DOHH2 (cell line): ENCODE measurements around the gene ROBO2.

ENCODE experiments used
- H3F3A ChIP-seq: fragments of 200-600 bp; sonication (generic), shearing (Covaris generic); 2 replicates; pipeline ENCODE4 v1.6.0; 2016; ENCODE audit warnings: antibody characterized with exemption, mild to moderate bottlenecking; ENCODE audit not compliant: control insufficient read depth, insufficient read depth
- H3K27ac ChIP-seq: fragments of 200-600 bp; sonication (generic); 2 replicates; pipeline ENCODE4 v1.5.1; 2014; ENCODE audit warnings: low read depth, mild to moderate bottlenecking, low read length, moderate library complexity
- H3K27me3 ChIP-seq: fragments of 200-600 bp; sonication (generic); 2 replicates; pipeline ENCODE4 v1.6.1; 2014; ENCODE audit warnings: mild to moderate bottlenecking, low read length, mixed read lengths; ENCODE audit not compliant: control insufficient read depth
- H3K36me3 ChIP-seq: fragments of 200-600 bp; sonication (generic); 2 replicates; pipeline ENCODE4 v1.6.1; 2014; ENCODE audit warnings: mild to moderate bottlenecking, low read length, moderate library complexity, mixed read lengths; ENCODE audit not compliant: control insufficient read depth
- H3K4me1 ChIP-seq: fragments of 200-600 bp; sonication (generic); 2 replicates; pipeline ENCODE4 v1.6.1; 2014; ENCODE audit warnings: mild to moderate bottlenecking, low read length, mixed read lengths; ENCODE audit not compliant: control insufficient read depth
- H3K4me2 ChIP-seq: fragments of 200-600 bp; sonication (generic); 2 replicates; pipeline ENCODE4 v1.6.0; 2014; ENCODE audit warnings: mild to moderate bottlenecking, low read length, moderate library complexity
- H3K4me3 ChIP-seq: fragments of 200-600 bp; sonication (generic); 2 replicates; pipeline ENCODE4 v1.5.1; 2014; ENCODE audit warnings: mild to moderate bottlenecking, low read length, mixed read lengths
- H3K79me2 ChIP-seq: fragments of 200-600 bp; sonication (generic); 2 replicates; pipeline ENCODE4 v1.6.1; 2014; ENCODE audit warnings: mild to moderate bottlenecking, low read length, mixed read lengths; ENCODE audit not compliant: control insufficient read depth
- H3K9me2 ChIP-seq: fragments of 200-600 bp; sonication (generic); replicated peaks from 2 replicates; pipeline ENCODE4 v1.6.1; 2014; ENCODE audit warnings: mild to moderate bottlenecking, low read length, mixed read lengths; ENCODE audit not compliant: control insufficient read depth
- H3K9me3 ChIP-seq: fragments of 200-600 bp; sonication (generic); 2 replicates; pipeline ENCODE4 v1.6.1; 2014; ENCODE audit warnings: antibody characterized with exemption, low read length, mixed read lengths; ENCODE audit not compliant: control insufficient read depth, insufficient read depth
- H4K20me1 ChIP-seq: fragments of 200-600 bp; sonication (generic); 2 replicates; pipeline ENCODE4 v1.6.0; 2014; ENCODE audit warnings: low read depth, mild to moderate bottlenecking, antibody characterized with exemption, low read length, moderate library complexity; ENCODE audit not compliant: control insufficient read depth, insufficient read depth
- EZH2phosphoT487 ChIP-seq: fragments of 200-600 bp; sonication (generic); IDR thresholded peaks from 2 replicates; pipeline ENCODE4 v1.6.1; 2017; ENCODE audit warnings: borderline replicate concordance, mild to moderate bottlenecking, antibody characterized with exemption, low read length, moderate library complexity, mixed read lengths
- TF ChIP-seq, protein P1 (sequence below): fragments of 200-600 bp; sonication (generic); IDR thresholded peaks from one replicate; pipeline ENCODE4 v1.5.1; 2014; ENCODE audit warnings: antibody characterized with exemption, mild to moderate bottlenecking, low read depth, low read length; ENCODE audit not compliant: poor library complexity, severe bottlenecking

The ROBO2 gene

DNA sequence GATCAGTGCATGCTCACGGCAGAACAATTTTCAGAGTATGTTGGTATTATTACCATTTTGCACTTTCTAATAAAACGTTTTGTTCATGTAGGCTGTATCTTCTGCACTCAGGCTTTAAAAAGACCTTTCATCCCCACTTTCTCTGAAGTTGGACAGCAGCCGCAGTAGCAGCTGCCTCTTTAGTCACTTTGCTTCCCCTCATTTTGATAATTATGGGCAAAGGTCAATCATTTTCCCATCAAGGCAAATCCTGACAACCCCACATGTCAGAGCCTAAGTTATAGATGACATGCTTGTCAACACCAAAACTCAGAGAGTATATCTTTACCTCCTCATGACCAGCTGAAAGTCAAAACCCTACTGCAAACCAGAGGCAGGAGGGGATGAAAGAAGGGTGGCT is 99.7 kb downstream of the ROBO2 start:
- Histone ChIP-seq H4K20me1 (no peaks in the 10 kb centered on the region), H3K27me3 (no peaks in the 10 kb centered on the region), H3K79me2 (no peaks in the 10 kb centered on the region), H3K4me1 (no peaks in the 10 kb centered on the region), H3K27ac (no peak overlapping the region), H3K4me2 (no peak overlapping the region), H3F3A (no peaks in the 10 kb centered on the region), H3K9me3 (no peaks in the 10 kb centered on the region), H3K36me3 (no peaks in the 10 kb centered on the region), H3K9me2 (no peaks in the 10 kb centered on the region), H3K4me3 (no peak overlapping the region)
- TF ChIP-seq EZH2phosphoT487, result no peak
- TF ChIP-seq, protein P1, sequence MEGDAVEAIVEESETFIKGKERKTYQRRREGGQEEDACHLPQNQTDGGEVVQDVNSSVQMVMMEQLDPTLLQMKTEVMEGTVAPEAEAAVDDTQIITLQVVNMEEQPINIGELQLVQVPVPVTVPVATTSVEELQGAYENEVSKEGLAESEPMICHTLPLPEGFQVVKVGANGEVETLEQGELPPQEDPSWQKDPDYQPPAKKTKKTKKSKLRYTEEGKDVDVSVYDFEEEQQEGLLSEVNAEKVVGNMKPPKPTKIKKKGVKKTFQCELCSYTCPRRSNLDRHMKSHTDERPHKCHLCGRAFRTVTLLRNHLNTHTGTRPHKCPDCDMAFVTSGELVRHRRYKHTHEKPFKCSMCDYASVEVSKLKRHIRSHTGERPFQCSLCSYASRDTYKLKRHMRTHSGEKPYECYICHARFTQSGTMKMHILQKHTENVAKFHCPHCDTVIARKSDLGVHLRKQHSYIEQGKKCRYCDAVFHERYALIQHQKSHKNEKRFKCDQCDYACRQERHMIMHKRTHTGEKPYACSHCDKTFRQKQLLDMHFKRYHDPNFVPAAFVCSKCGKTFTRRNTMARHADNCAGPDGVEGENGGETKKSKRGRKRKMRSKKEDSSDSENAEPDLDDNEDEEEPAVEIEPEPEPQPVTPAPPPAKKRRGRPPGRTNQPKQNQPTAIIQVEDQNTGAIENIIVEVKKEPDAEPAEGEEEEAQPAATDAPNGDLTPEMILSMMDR, result no peak

DNA sequence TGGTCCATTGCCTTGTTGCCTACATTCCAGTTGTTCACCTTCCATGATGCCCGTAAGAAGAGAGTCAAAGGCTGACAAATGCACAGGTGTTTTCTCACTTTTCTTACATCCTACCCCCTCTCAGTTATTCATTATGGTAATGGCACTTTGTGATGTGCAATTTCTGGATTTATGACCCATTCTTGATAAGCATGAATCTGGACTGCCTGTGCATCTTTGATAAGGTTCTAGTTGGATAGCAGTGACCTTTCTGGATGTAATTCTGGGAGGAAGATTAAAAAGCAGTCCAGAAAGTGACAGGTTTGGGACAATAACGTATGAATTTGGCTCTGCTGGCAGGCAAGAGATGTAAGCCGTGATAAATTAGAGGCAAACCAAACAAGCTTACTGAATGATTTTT is 101.5 kb downstream of the ROBO2 start:
- Histone ChIP-seq H3K9me3 (no peaks in the 10 kb centered on the region), H3F3A (no peaks in the 10 kb centered on the region), H3K4me1 (no peaks in the 10 kb centered on the region), H3K36me3 (no peaks in the 10 kb centered on the region), H3K4me2 (no peak overlapping the region), H4K20me1 (no peaks in the 10 kb centered on the region), H3K27me3 (no peaks in the 10 kb centered on the region), H3K27ac (no peak overlapping the region), H3K4me3 (no peak overlapping the region), H3K9me2 (no peaks in the 10 kb centered on the region), H3K79me2 (no peaks in the 10 kb centered on the region)
- TF ChIP-seq EZH2phosphoT487, result no peak
- TF ChIP-seq, protein P1, result no peak

DNA sequence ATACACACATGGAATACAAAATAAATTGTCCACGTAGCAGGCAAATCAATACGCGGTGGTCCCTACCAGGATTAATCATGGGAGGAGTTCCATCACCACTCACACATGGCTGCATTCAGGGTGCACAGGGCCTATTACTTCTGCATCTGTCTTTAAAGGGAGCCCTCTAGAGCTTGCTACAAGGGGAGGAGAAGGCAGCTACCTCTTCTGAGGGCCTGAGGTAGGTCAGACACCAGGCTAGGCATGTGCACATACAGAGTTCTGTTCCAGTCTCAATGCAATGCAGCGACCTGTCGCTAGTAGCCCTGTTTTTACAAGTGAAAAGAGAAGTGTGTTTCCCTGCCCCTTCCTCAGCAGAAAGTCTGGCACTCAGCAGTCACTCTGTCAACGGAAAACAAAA is 102.7 kb downstream of the ROBO2 start:
- no peak overlapping the region for H3K4me3 ChIP-seq
- no peaks in the 10 kb centered on the region for H3K9me3 ChIP-seq
- TF ChIP-seq, protein P1, result no peak
- no peak for TF ChIP-seq EZH2phosphoT487
- H3K4me2 ChIP-seq, result no peak overlapping the region
- H3K27me3 ChIP-seq, result no peaks in the 10 kb centered on the region
- no peaks in the 10 kb centered on the region for H3K79me2 ChIP-seq
- H3F3A ChIP-seq, result no peaks in the 10 kb centered on the region
- H3K36me3 ChIP-seq, result no peaks in the 10 kb centered on the region
- H3K9me2 ChIP-seq, result no peaks in the 10 kb centered on the region
- no peaks in the 10 kb centered on the region for H4K20me1 ChIP-seq
- no peak overlapping the region for H3K27ac ChIP-seq
- no peaks in the 10 kb centered on the region for H3K4me1 ChIP-seq

DNA sequence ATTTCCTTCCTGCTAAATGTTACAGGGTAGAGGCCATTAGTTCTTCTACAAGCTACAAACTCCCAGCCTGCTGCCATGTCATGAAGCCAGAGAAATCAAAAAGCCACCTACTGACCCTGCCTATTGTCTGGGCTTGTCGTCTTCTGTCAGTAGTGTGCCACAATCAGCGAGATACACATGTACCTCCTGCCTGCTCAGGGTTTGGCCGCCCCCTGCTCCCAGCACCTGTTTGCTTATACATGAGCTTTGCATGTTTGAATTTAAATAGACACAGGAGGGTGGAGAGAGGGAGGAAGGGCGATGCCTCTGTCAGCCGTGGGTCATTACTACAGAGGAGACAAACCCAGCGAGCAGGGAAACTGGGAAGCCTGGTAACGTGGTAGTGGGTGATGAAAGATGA is 106.1 kb downstream of the ROBO2 start:
- H3F3A ChIP-seq, result no peaks in the 10 kb centered on the region
- no peak overlapping the region for H3K4me3 ChIP-seq
- H3K79me2 ChIP-seq, result no peaks in the 10 kb centered on the region
- no peaks in the 10 kb centered on the region for H3K9me2 ChIP-seq
- no peaks in the 10 kb centered on the region for H3K27me3 ChIP-seq
- no peaks in the 10 kb centered on the region for H4K20me1 ChIP-seq
- no peaks in the 10 kb centered on the region for H3K36me3 ChIP-seq
- H3K4me1 ChIP-seq, result no peaks in the 10 kb centered on the region
- H3K27ac ChIP-seq, result no peak overlapping the region
- H3K9me3 ChIP-seq, result no peaks in the 10 kb centered on the region
- TF ChIP-seq EZH2phosphoT487, result no peak
- TF ChIP-seq, protein P1, result no peak
- no peak overlapping the region for H3K4me2 ChIP-seq
